Panc1 (cell line): ENCODE measurements around the gene ZZZ3. TPM values are rescaled to one million over a fixed set of nuclear protein-coding genes. Genes with fewer than 3 reads are reported as not detected.
A peak's percentile ranks its signal among the peaks of the same experiment; 100 is the strongest.

ENCODE experiments used
- ATAC-seq: fragments of 200-7000 bp; cut with Tn5 transposase; 2 replicates; pipeline ENCODE4 v1.9.1; 2020; ENCODE audit warnings: mild to moderate bottlenecking, moderate library complexity
- BruUV-seq: library from RNA; stranded (reverse); fragments of 400-500 nt; replicated peaks from 2 replicates; lab custom pipeline; 2021; lab: Mats Ljungman, UMichigan
- CTCF ChIA-PET: fragments of 300-600 bp; sonication (Branson Sonifier 250); formaldehyde crosslinking; loops from one replicate; lab custom pipeline; 2022; ENCODE audit warnings: antibody characterized with exemption; lab: Charles Lee
- POLR2A ChIA-PET: fragments of 300-600 bp; sonication (Branson Sonifier 250); formaldehyde crosslinking; loops from one replicate; lab custom pipeline; 2022; ENCODE audit warnings: antibody characterized with exemption; lab: Charles Lee
- DNase-seq: peaks from one replicate; pipeline ENCODE4 v3.0.0-alpha.2; 2010; ENCODE audit warnings: low read depth, low spot score
- H3K27ac ChIP-seq: 2 replicates; pipeline ENCODE4 v1.5.1; 2011; ENCODE audit warnings: mild to moderate bottlenecking, low read length, inconsistent platforms
- H3K27me3 ChIP-seq: fragments of 200-500 bp; sonication (Bioruptor generic); 2 replicates; pipeline ENCODE4 v1.6.0; 2014; ENCODE audit warnings: low read length, inconsistent platforms; ENCODE audit not compliant: control insufficient read depth, insufficient read depth
- H3K36me3 ChIP-seq: fragments of 200-500 bp; sonication (Bioruptor generic); 2 replicates; pipeline ENCODE4 v1.5.1; 2014; ENCODE audit warnings: inconsistent platforms, mild to moderate bottlenecking, low read length, moderate library complexity; ENCODE audit not compliant: control insufficient read depth, insufficient read depth
- H3K4me1 ChIP-seq: 2 replicates; pipeline ENCODE4 v1.5.1; 2011; ENCODE audit warnings: inconsistent platforms, mild to moderate bottlenecking, low read length, moderate library complexity; ENCODE audit not compliant: control insufficient read depth, insufficient read depth
- H3K4me3 ChIP-seq, 2 experiments: 2 replicates each; pipeline ENCODE4 v1.5.1; 2011 to 2012; ENCODE audit warnings: low read depth in 2 of 2, low read length in 2 of 2, mild to moderate bottlenecking in 2 of 2, inconsistent platforms in 1 of 2, moderate library complexity in 1 of 2
- H3K9me3 ChIP-seq: fragments of 200-500 bp; sonication (Bioruptor generic); 2 replicates; pipeline ENCODE4 v1.5.1; 2014; ENCODE audit warnings: low read depth, mild to moderate bottlenecking, inconsistent platforms, low read length, moderate library complexity; ENCODE audit not compliant: control insufficient read depth, insufficient read depth
- POLR2AphosphoS5 ChIP-seq: IDR thresholded peaks from 2 replicates; pipeline ENCODE4 v1.6.1; 2012; ENCODE audit warnings: mild to moderate bottlenecking, low read depth, low read length, moderate library complexity
- REST ChIP-seq, 2 experiments: IDR thresholded peaks; 2 replicates each; pipeline ENCODE4 v1.6.1; 2011 to 2012; ENCODE audit warnings: low read depth in 2 of 2, control low read depth in 1 of 2, low read length in 1 of 2, mild to moderate bottlenecking in 1 of 2, moderate library complexity in 1 of 2; ENCODE audit not compliant: insufficient read depth in 1 of 2
- SIN3A ChIP-seq: IDR thresholded peaks from 2 replicates; pipeline ENCODE4 v1.6.1; 2012; ENCODE audit warnings: low read depth, mild to moderate bottlenecking, low read length, moderate library complexity, borderline replicate concordance; ENCODE audit not compliant: insufficient read depth
- TCF7L2 ChIP-seq: IDR thresholded peaks from 2 replicates; pipeline ENCODE4 v1.6.1; 2011; ENCODE audit warnings: mild to moderate bottlenecking, low read depth, low read length, inconsistent platforms
- in situ Hi-C: cut with HindIII; loops from 2 replicates; pipeline ENCODE4 v1.10.0; 2016; ENCODE audit warnings: low sequenced_read_pairs, low pct_unique_long_range_greater_than_20kb
- intact Hi-C: fragments of 100-400 bp; cut with micrococcal nuclease; formaldehyde crosslinking; loops from one replicate; pipeline ENCODE4 v1.10.0; 2022; ENCODE audit not compliant: unreplicated experiment
- total RNA-seq: library from RNA; stranded (reverse); gene quantifications from one replicate; pipeline ENCODE4 v1.2.1, GENCODE V29; 2021; ENCODE audit not compliant: unreplicated experiment
- TF ChIP-seq, protein P1 (sequence below): fragments of 450-650 bp; IDR thresholded peaks from 2 replicates; pipeline ENCODE4 v1.5.1; 2017; ENCODE audit warnings: mild to moderate bottlenecking

The ZZZ3 gene
- total RNA-seq, 1 experiment from 2014 or later = 52.6 TPM

DNA sequence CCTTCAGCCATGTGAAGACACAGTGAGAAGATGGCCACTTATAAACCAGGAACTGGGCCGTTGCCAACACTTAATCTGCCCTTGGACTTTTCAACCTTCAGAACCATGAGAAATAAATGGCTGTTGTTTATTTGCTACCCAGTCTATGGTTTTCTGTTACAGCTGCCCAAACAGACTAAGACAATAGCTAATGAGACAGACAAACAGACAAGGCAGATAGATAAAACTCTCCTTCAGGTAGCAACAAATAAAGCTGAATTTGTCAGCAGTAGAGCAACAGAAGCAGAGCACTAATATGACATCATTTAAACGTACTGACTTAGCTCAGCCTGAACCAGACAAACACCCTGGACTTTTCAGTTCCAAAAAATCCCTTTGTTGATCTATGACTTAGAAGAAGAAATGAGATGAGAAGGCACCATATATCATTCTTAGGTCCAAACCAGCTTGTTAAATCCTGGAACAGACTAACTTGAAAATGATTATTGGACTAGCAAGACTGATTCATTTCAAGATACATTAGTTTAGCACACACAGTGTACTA lies 27.0 kb downstream of the ZZZ3 start:
- intact Hi-C loops = no loop called here
- no peak overlapping the region for H3K27ac ChIP-seq
- no peaks in the 10 kb centered on the region for H3K36me3 ChIP-seq
- H3K9me3 ChIP-seq = peaks cover 7% of the 10 kb centered on the region; the same call in 1 of the 2 replicates
- peaks cover 3% of the 10 kb centered on the region; the same call in 1 of the 2 replicates for H3K4me1 ChIP-seq
- ChIA-PET CTCF (no interaction called here), POLR2A (no interaction called here)
- TF ChIP-seq TCF7L2 (no peak), POLR2AphosphoS5 (no peak), SIN3A (no peak), REST (IDR thresholded peaks at IDR 0.05; ENCODE audit: insufficient read depth in 1 of 2, low read depth in 2 of 2, low read length in 1 of 2) (no peak)
- TF ChIP-seq, protein P1, sequence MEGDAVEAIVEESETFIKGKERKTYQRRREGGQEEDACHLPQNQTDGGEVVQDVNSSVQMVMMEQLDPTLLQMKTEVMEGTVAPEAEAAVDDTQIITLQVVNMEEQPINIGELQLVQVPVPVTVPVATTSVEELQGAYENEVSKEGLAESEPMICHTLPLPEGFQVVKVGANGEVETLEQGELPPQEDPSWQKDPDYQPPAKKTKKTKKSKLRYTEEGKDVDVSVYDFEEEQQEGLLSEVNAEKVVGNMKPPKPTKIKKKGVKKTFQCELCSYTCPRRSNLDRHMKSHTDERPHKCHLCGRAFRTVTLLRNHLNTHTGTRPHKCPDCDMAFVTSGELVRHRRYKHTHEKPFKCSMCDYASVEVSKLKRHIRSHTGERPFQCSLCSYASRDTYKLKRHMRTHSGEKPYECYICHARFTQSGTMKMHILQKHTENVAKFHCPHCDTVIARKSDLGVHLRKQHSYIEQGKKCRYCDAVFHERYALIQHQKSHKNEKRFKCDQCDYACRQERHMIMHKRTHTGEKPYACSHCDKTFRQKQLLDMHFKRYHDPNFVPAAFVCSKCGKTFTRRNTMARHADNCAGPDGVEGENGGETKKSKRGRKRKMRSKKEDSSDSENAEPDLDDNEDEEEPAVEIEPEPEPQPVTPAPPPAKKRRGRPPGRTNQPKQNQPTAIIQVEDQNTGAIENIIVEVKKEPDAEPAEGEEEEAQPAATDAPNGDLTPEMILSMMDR = no peak
- DNase-seq (no peak), ATAC-seq (no peak)
- in situ Hi-C loops = no loop called here
- no peak overlapping the region for H3K4me3 ChIP-seq
- H3K27me3 ChIP-seq = no peaks in the 10 kb centered on the region
- BruUV-seq = no TSS peak

GRCh38 chr1:77652970-77653516 lies 29.4 kb downstream of the ZZZ3 start:
- no peaks in the 10 kb centered on the region for H3K36me3 ChIP-seq
- no peaks in the 10 kb centered on the region for H3K27me3 ChIP-seq
- no TSS peak for BruUV-seq
- H3K4me1 ChIP-seq = peaks cover 3% of the 10 kb centered on the region; the same call in 1 of the 2 replicates
- ChIA-PET CTCF (no interaction called here), POLR2A (no interaction called here)
- H3K4me3 ChIP-seq = no peak overlapping the region
- peak; percentile 42 for ATAC-seq
- DNase-seq = no peak
- no peak overlapping the region for H3K27ac ChIP-seq
- intact Hi-C loops = no loop called here
- in situ Hi-C loops = no loop called here
- TF ChIP-seq SIN3A = no peak
- TF ChIP-seq REST (IDR thresholded peaks at IDR 0.05; ENCODE audit: insufficient read depth in 1 of 2, low read depth in 2 of 2, low read length in 1 of 2) = no peak
- TF ChIP-seq, protein P1 = no peak
- peaks cover 9% of the 10 kb centered on the region; the same call in 1 of the 2 replicates for H3K9me3 ChIP-seq
